Left ventricle myocardium inferior (tissue), 1 donor: ENCODE results near the gene BMP4. TPM values are rescaled to one million over a fixed set of nuclear protein-coding genes. Genes with fewer than 3 reads are reported as not detected.

Source experiments
- DNase-seq: peaks from one replicate; pipeline ENCODE4 v3.0.0-alpha.2; 2020
- H3K27ac ChIP-seq: fragments of 200-600 bp; replicated peaks from 2 replicates; pipeline ENCODE4 v1.8.0; 2021
- H3K27me3 ChIP-seq: fragments of 200-600 bp; 2 replicates; pipeline ENCODE4 v1.8.0; 2021; ENCODE audit warnings: low read depth
- H3K36me3 ChIP-seq: fragments of 200-600 bp; 2 replicates; pipeline ENCODE4 v1.8.0; 2021
- H3K4me1 ChIP-seq: fragments of 200-600 bp; 2 replicates; pipeline ENCODE4 v1.8.0; 2021
- H3K4me3 ChIP-seq: fragments of 200-600 bp; 2 replicates; pipeline ENCODE4 v1.8.0; 2021; ENCODE audit warnings: mild to moderate bottlenecking, moderate library complexity
- H3K9me3 ChIP-seq: fragments of 200-600 bp; replicated peaks from 2 replicates; pipeline ENCODE4 v1.8.0; 2021
- CTCF ChIP-seq: fragments of 200-600 bp; IDR thresholded peaks from 2 replicates; pipeline ENCODE4 v1.8.0; 2021; ENCODE audit warnings: antibody characterized with exemption, mild to moderate bottlenecking, borderline replicate concordance
- intact Hi-C: fragments of 100-400 bp; cut with micrococcal nuclease; formaldehyde crosslinking; loops from one replicate; pipeline ENCODE4 v1.11.0; 2022
- microRNA-seq: library from miRNA; unstranded; fragments of <30 nt; microRNA quantifications from one replicate; pipeline ENCODE4 v1.2.0, GENCODE V29; 2020
- total RNA-seq: library from RNA; stranded (reverse); fragmentation: NEBNext Ultra II Directional; extraction: Animal tissue kit (Norgen Biotek cat#: 25700); gene quantifications from one replicate; pipeline ENCODE4 v1.2.1, GENCODE V29; 2021
- donor health status: DM: no; HTN: yes; CAD: no; lungs with severe emphysema.

The BMP4 gene
- total RNA-seq, 1 donor from 2014 or later = 9.8 TPM

GRCh38 chr14:53915364-53916014 lies 41.1 kb downstream of the BMP4 start:
- H3K4me1 ChIP-seq = peaks cover 7% of the 10 kb centered on the region
- H3K27me3 ChIP-seq = no peaks in the 10 kb centered on the region
- TF ChIP-seq CTCF = no peak
- no peaks in the 10 kb centered on the region for H3K36me3 ChIP-seq
- H3K27ac ChIP-seq = no peak overlapping the region
- intact Hi-C loops = no loop called here
- H3K9me3 ChIP-seq = no peaks in the 10 kb centered on the region
- no peak overlapping the region for H3K4me3 ChIP-seq
- no peak for DNase-seq

GRCh38 chr14:53912021-53912420 lies 44.6 kb downstream of the BMP4 start:
- Histone ChIP-seq H3K4me3 (no peak overlapping the region), H3K27ac (no peak overlapping the region), H3K9me3 (peaks cover 6% of the 10 kb centered on the region), H3K27me3 (no peaks in the 10 kb centered on the region), H3K4me1 (peaks cover 7% of the 10 kb centered on the region), H3K36me3 (no peaks in the 10 kb centered on the region)
- no peak for TF ChIP-seq CTCF
- intact Hi-C loops = no loop called here
- DNase-seq = no peak

- no peak for DNase-seq
- Histone ChIP-seq H3K36me3 (no peaks in the 10 kb centered on the region), H3K27ac (no peak overlapping the region), H3K27me3 (no peaks in the 10 kb centered on the region), H3K4me1 (no peaks in the 10 kb centered on the region), H3K9me3 (peaks cover 34% of the 10 kb centered on the region), H3K4me3 (no peak overlapping the region)
- TF ChIP-seq CTCF = no peak
- intact Hi-C loops = no loop called here
These were observed 48.2 kb downstream of the BMP4 start for GRCh38 chr14:53908416-53908815.

- intact Hi-C loops = no loop called here
- Histone ChIP-seq H3K9me3 (peaks cover 31% of the 10 kb centered on the region), H3K36me3 (no peaks in the 10 kb centered on the region), H3K4me1 (no peaks in the 10 kb centered on the region), H3K4me3 (no peak overlapping the region), H3K27ac (no peak overlapping the region), H3K27me3 (no peaks in the 10 kb centered on the region)
- no peak for DNase-seq
- TF ChIP-seq CTCF = no peak
These were observed 54.3 kb downstream of the BMP4 start for GRCh38 chr14:53902307-53902706.

GRCh38 chr14:53900499-53900898 lies 56.1 kb downstream of the BMP4 start:
- peaks cover 5% of the 10 kb centered on the region for H3K4me1 ChIP-seq
- no peaks in the 10 kb centered on the region for H3K36me3 ChIP-seq
- H3K27ac ChIP-seq = peak overlapping the region; percentile 44
- peaks cover 13% of the 10 kb centered on the region for H3K9me3 ChIP-seq
- intact Hi-C loops = no loop called here
- no peaks in the 10 kb centered on the region for H3K27me3 ChIP-seq
- H3K4me3 ChIP-seq = no peak overlapping the region
- DNase-seq = peak; percentile 67
- no peak for TF ChIP-seq CTCF

Small RNAs within 50 kb of the gene (microRNA-seq; reads per million reads assigned to microRNA genes)
- gene MIR5580 = 0.94 reads per million
